OCI-LY1 (cell line): ENCODE results near the gene HAT1.

Experiments used
- CTCF ChIP-seq: fragments of 200-600 bp; sonication (generic), shearing (Covaris generic); IDR thresholded peaks from 2 replicates; pipeline ENCODE4 v1.5.1; 2017; ENCODE audit warnings: mild to moderate bottlenecking, antibody characterized with exemption, low read length, moderate library complexity, mixed read lengths
- EZH2 ChIP-seq: fragments of 200-600 bp; sonication (generic), shearing (Covaris generic); IDR thresholded peaks from 2 replicates; pipeline ENCODE4 v1.8.0; 2017; ENCODE audit warnings: borderline replicate concordance, mixed run types, mild to moderate bottlenecking, antibody characterized with exemption, low read length, moderate library complexity, mixed read lengths

- peak; percentile 6; the same call in 1 of the 2 replicates for TF ChIP-seq CTCF
- no peak for TF ChIP-seq EZH2
Measured at GRCh38 chr2:171999604-172000469, 77.6 kb downstream of the HAT1 start, which contains the start of gene METAP1D.
